Uterus (tissue), 2 donors: ENCODE measurements around the gene TMLHE.
"Not testable (repeated sequence)": the region's sequence is repeated elsewhere in the genome, so short reads cannot be mapped to it uniquely, and the experiment has no call there.

ENCODE experiments used
- CTCF ChIP-seq, 4 experiments: fragments of 200-600 bp in 2 of 4; fragments of 450-650 bp in 2 of 4; sonication (generic) in 2 of 4; IDR thresholded peaks; one replicate each; pipeline ENCODE4 v1.5.1; 2016 to 2019; ENCODE audit warnings: antibody characterized with exemption in 4 of 4, mild to moderate bottlenecking in 2 of 4, moderate library complexity in 1 of 4
- POLR2A ChIP-seq, 2 donors: fragments of 450-650 bp; IDR thresholded peaks; one replicate each; pipeline ENCODE4 v1.6.1; 2016; ENCODE audit warnings: antibody characterized with exemption in 2 of 2, mild to moderate bottlenecking in 1 of 2, moderate library complexity in 1 of 2

- TF ChIP-seq POLR2A, CTCF (IDR thresholded peaks at IDR 0.05): not testable (repeated sequence)
These were observed 154.8 kb downstream of the TMLHE start for GRCh38 chrX:155457761-155458447.
